Upper lobe of left lung (tissue), 4 donors: Measurements from ENCODE around the gene CMTR1.

Experiments
- EP300 ChIP-seq, 4 donors: sonication (generic); formaldehyde crosslinking; IDR thresholded peaks; one replicate each; pipeline ENCODE4 v1.5.1; 2017; ENCODE audit warnings: antibody characterized with exemption in 4 of 4, control low read depth in 2 of 4
- POLR2A ChIP-seq, 4 donors: fragments of 450-650 bp; IDR thresholded peaks; one replicate each; pipeline ENCODE4 v1.5.1; 2016 to 2017; ENCODE audit warnings: antibody characterized with exemption in 4 of 4, mild to moderate bottlenecking in 2 of 4
- POLR2AphosphoS5 ChIP-seq, 2 donors: sonication (generic); formaldehyde crosslinking; IDR thresholded peaks; one replicate each; pipeline ENCODE4 v1.5.1; 2017; ENCODE audit warnings: antibody characterized with exemption in 2 of 2
- TF ChIP-seq, protein P1 (sequence below), 6 experiments: fragments of 450-650 bp in 4 of 6; fragments of 200-600 bp in 2 of 6; sonication (generic) in 2 of 6; IDR thresholded peaks; one replicate each; pipeline ENCODE4 v1.5.1; 2016 to 2019; ENCODE audit warnings: antibody characterized with exemption in 6 of 6

DNA sequence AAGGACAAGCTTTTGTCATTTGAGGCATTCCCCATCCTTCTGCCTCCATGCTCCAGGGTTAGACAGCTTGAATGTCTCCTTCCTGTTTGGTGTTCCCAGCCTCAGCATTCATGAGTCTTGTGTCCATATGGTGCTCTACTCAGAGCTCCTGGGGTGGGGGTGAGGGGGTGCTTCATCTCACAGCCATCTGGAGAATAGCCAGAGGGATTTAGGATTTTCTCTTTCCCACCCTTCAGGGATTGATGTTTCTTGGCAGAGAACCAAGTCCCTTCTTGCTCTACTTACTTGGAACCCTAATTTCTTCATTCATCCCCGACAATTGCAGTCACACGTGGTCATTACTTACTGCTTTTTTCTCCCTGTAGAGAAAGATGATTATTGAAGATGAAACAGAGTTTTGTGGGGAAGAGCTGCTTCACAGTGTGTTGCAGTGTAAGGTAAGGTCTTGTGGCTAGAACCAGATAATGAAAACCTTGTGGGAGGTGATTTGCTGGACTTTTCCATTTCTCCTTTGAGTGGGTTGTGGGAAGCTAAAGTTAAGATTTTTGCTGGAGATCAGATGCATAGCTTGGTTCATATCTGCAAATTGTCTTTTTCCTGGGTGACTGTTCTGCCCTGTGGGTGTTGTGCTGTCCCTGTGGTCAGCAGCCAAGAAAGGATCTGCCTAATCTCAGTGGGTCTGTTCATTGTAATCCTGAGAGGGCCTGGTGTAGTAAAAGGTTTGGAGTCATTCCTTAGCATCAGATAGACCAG lies 18.6 kb downstream of the CMTR1 start:
- TF ChIP-seq POLR2A (IDR thresholded peaks at IDR 0.05), result no peak
- TF ChIP-seq, protein P1, sequence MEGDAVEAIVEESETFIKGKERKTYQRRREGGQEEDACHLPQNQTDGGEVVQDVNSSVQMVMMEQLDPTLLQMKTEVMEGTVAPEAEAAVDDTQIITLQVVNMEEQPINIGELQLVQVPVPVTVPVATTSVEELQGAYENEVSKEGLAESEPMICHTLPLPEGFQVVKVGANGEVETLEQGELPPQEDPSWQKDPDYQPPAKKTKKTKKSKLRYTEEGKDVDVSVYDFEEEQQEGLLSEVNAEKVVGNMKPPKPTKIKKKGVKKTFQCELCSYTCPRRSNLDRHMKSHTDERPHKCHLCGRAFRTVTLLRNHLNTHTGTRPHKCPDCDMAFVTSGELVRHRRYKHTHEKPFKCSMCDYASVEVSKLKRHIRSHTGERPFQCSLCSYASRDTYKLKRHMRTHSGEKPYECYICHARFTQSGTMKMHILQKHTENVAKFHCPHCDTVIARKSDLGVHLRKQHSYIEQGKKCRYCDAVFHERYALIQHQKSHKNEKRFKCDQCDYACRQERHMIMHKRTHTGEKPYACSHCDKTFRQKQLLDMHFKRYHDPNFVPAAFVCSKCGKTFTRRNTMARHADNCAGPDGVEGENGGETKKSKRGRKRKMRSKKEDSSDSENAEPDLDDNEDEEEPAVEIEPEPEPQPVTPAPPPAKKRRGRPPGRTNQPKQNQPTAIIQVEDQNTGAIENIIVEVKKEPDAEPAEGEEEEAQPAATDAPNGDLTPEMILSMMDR (IDR thresholded peaks at IDR 0.05), result no peak
- TF ChIP-seq POLR2AphosphoS5 (IDR thresholded peaks at IDR 0.05), result no peak
- no peak for TF ChIP-seq EP300 (IDR thresholded peaks at IDR 0.05)
